ENCODE measurements around the gene ANAPC15. TPM values are rescaled to one million over a fixed set of nuclear protein-coding genes. Genes with fewer than 3 reads are reported as not detected.

Gene ANAPC15
- total RNA-seq, 1 donor from 2014 or later, result 36.5 TPM

DNA sequence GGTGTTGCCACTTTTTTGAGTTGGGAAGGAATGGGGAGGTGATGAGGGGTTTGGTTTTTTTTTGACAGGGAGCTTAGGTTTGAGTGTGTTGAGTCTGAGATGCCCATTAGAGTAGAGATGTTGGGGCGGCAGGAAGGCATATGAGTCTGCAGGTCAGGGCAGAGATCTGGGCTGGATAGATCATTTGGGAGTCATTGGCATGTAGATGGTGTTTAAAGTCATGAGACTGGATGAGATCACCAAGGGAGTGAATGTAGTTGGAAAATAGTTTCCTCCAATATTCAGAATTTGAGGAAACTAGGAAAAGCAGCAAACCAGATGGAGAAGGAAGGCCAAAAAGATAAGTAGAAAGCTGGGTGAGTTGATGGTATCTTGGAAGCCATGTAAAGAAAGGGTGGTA is 2.1 kb upstream of the ANAPC15 start:
- H3K4me3 Mint-ChIP-seq (ENCODE audit: unreplicated experiment), result no peak overlapping the region
- H3K27ac Mint-ChIP-seq (ENCODE audit: unreplicated experiment), result no peak overlapping the region
- no peak for DNase-seq (ENCODE audit: low spot score)
- peaks cover 13% of the 10 kb centered on the region for H3K36me3 Mint-ChIP-seq (ENCODE audit: low read depth, unreplicated experiment)
- no peaks in the 10 kb centered on the region for H3K9me3 Mint-ChIP-seq (ENCODE audit: unreplicated experiment)
- peaks cover 7% of the 10 kb centered on the region for H3K4me1 Mint-ChIP-seq (ENCODE audit: unreplicated experiment)
- TF ChIP-seq, protein P1, sequence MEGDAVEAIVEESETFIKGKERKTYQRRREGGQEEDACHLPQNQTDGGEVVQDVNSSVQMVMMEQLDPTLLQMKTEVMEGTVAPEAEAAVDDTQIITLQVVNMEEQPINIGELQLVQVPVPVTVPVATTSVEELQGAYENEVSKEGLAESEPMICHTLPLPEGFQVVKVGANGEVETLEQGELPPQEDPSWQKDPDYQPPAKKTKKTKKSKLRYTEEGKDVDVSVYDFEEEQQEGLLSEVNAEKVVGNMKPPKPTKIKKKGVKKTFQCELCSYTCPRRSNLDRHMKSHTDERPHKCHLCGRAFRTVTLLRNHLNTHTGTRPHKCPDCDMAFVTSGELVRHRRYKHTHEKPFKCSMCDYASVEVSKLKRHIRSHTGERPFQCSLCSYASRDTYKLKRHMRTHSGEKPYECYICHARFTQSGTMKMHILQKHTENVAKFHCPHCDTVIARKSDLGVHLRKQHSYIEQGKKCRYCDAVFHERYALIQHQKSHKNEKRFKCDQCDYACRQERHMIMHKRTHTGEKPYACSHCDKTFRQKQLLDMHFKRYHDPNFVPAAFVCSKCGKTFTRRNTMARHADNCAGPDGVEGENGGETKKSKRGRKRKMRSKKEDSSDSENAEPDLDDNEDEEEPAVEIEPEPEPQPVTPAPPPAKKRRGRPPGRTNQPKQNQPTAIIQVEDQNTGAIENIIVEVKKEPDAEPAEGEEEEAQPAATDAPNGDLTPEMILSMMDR (IDR thresholded peaks at IDR 0.05; ENCODE audit: unreplicated experiment), result no peak
- H3K27me3 Mint-ChIP-seq (ENCODE audit: unreplicated experiment), result peaks cover 20% of the 10 kb centered on the region

DNA sequence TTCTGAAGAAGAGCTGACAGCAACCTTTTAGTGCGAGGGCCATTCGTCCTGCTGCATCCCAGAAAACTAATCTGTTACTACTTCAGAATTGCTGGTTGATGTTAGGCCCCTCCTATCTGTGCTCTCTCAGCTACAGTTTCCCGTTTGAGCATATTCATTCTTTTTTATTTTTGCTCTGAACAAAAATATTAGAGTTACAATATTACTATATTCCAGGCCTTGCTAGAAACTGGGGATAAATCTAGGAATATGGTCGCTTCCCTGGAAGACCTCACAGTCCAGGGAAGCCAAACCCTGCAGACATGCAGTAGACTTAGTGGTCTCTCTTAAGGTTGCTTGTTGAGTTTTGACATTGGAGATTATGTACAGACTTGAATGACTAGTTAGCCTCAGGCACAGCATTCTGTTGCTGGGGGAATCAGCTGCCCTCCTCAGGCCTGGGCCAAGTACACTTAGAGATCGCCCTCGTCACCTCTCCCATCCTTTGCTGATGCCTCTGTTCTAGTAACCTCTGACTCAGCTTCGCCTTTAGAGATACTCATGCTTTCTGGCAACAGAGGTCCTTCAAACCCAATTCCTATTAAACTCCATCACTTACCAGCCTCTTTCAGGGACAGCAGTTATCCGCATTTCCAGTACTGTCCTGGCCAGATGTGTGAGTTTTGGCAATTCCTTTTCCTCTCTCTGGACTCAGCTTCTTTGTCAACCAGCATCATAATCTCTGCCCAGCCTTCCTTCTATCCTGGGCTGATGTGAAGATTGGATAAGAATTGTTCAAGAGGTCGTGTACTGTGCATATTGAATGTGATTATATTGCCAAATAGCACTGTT is 698 bp upstream of the ANAPC15 start:
- Mint-ChIP-seq H3K27me3 (ENCODE audit: unreplicated experiment) (peaks cover 18% of the 10 kb centered on the region), H3K9me3 (ENCODE audit: unreplicated experiment) (no peaks in the 10 kb centered on the region), H3K4me1 (ENCODE audit: unreplicated experiment) (peaks cover 7% of the 10 kb centered on the region), H3K27ac (ENCODE audit: unreplicated experiment) (peak overlapping the region; percentile 100), H3K4me3 (ENCODE audit: unreplicated experiment) (peak overlapping the region; percentile 96), H3K36me3 (ENCODE audit: low read depth, unreplicated experiment) (peaks cover 13% of the 10 kb centered on the region)
- DNase-seq (ENCODE audit: low spot score), result no peak
- TF ChIP-seq, protein P1 (IDR thresholded peaks at IDR 0.05; ENCODE audit: unreplicated experiment), result no peak

DNA sequence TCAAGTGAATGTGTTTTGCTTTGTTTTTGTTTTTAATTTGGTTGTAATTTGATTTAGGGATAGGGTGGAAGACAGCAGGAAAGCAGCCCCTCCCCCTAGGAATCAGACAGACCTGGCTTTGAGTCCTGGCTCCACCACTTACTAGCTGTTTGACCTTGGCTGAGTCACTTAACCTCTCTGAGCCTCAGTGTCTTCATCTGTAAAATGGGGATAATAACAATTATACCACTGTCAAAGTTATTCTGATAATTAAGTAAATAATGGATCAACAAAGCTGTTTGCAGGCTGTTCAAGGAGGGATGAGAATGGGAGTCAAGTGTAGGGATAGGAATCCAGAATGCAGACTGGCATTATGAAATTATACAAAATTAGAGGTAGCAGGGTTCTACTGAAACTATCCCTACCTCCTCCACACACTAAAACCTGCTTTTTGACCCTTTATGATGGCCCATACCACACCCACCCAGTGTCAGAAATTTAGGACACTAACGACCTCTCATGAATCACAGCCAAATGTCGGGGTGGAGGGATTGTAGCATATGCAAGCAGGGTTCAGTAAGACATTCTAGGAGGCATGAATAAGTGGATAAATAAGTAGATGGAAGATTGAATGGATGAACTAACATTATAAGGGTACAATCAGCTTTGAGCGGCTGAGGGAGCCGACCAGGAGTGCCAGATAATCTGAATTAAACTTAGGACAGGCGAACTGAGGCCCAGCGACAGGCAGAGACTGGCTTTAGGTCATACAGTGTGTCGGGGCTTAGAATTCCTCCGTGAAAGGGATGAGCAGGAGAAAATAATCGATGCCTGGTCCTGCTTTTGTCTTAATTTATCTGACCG is 974 bp downstream of the ANAPC15 start:
- Mint-ChIP-seq H3K4me3 (ENCODE audit: unreplicated experiment) (peak overlapping the region; percentile 96), H3K36me3 (ENCODE audit: low read depth, unreplicated experiment) (peaks cover 19% of the 10 kb centered on the region), H3K9me3 (ENCODE audit: unreplicated experiment) (no peaks in the 10 kb centered on the region), H3K4me1 (ENCODE audit: unreplicated experiment) (peaks cover 7% of the 10 kb centered on the region), H3K27ac (ENCODE audit: unreplicated experiment) (peak overlapping the region; percentile 100), H3K27me3 (ENCODE audit: unreplicated experiment) (peaks cover 20% of the 10 kb centered on the region)
- DNase-seq (ENCODE audit: low spot score), result no peak
- TF ChIP-seq, protein P1 (IDR thresholded peaks at IDR 0.05; ENCODE audit: unreplicated experiment), result no peak

DNA sequence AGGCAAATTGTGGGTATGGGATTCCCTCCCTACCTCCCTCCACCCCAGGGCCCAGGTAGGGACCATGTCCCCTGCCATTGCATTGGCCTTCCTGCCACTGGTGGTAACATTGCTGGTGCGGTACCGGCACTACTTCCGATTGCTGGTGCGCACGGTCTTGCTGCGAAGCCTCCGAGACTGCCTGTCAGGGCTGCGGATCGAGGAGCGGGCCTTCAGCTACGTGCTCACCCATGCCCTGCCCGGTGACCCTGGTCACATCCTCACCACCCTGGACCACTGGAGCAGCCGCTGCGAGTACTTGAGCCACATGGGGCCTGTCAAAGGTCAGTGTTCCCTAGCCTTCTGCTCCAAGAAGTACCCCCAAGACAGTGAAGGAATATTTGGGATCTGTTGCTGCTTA is 6.6 kb downstream of the ANAPC15 start, which contains the start of gene TOMT:
TOMT (plus strand) TSS at position 37 of the 400 bp plus-strand sequence; CDS start at position 65, 28 bp downstream.
- Mint-ChIP-seq H3K36me3 (ENCODE audit: low read depth, unreplicated experiment) (peaks cover 24% of the 10 kb centered on the region), H3K4me3 (ENCODE audit: unreplicated experiment) (peak within 1 kb of the TSS; percentile 31), H3K27me3 (ENCODE audit: unreplicated experiment) (peaks cover 27% of the 10 kb centered on the region), H3K4me1 (ENCODE audit: unreplicated experiment) (peaks cover 28% of the 10 kb centered on the region), H3K9me3 (ENCODE audit: unreplicated experiment) (no peaks in the 10 kb centered on the region), H3K27ac (ENCODE audit: unreplicated experiment) (peak within 1 kb of the TSS; percentile 52)
- TF ChIP-seq, protein P1 (IDR thresholded peaks at IDR 0.05; ENCODE audit: unreplicated experiment), result no peak
- no peak for DNase-seq (ENCODE audit: low spot score)
